SK-N-SH (cell line): ENCODE results near the gene PIGM. TPM values are rescaled to one million over a fixed set of nuclear protein-coding genes. Genes with fewer than 3 reads are reported as not detected.

Source experiments
- CTCF ChIA-PET: fragments of 300-600, 350-600 bp; formaldehyde crosslinking; extraction: SDS; loops from one replicate; lab custom pipeline; 2021; lab: Yijun Ruan, JAX
- POLR2A ChIA-PET: fragments of 350-600 bp; sonication (Branson Sonifier 250); formaldehyde crosslinking; extraction: SDS; loops from one replicate; lab custom pipeline; 2020; ENCODE audit warnings: antibody characterized with exemption, inconsistent platforms; lab: Yijun Ruan, JAX
- DNase-seq: peaks from one replicate; pipeline ENCODE4 v3.0.0; 2012
- H2AFZ ChIP-seq: fragments of 200-600 bp; sonication (generic); 2 replicates; pipeline ENCODE4 v1.8.1; 2016; ENCODE audit warnings: antibody characterized with exemption, mild to moderate bottlenecking, low read depth
- H3F3A ChIP-seq: fragments of 200-600 bp; sonication (generic); replicated peaks from 2 replicates; pipeline ENCODE3; 2016; ENCODE audit warnings: antibody characterized with exemption, mild to moderate bottlenecking; ENCODE audit not compliant: insufficient read depth
- H3K27ac ChIP-seq, 2 experiments: fragments of 200-500 bp in 1 of 2; fragments of 200-600 bp in 1 of 2; sonication (Bioruptor generic) in 1 of 2; sonication (generic), shearing (Covaris generic) in 1 of 2; 2 replicates each; pipeline versions ENCODE4 v1.5.1 to v1.6.1; 2014 to 2016; ENCODE audit warnings: low read depth in 2 of 2, inconsistent platforms in 1 of 2, low read length in 1 of 2, mild to moderate bottlenecking in 1 of 2, mixed read lengths in 1 of 2
- H3K27me3 ChIP-seq: fragments of 200-600 bp; sonication (generic), shearing (Covaris generic); 2 replicates; pipeline ENCODE4 v1.6.1; 2016; ENCODE audit warnings: mixed run types; ENCODE audit not compliant: insufficient read depth
- H3K36me3 ChIP-seq, 2 experiments: fragments of 200-500 bp in 1 of 2; fragments of 200-600 bp in 1 of 2; sonication (Bioruptor generic) in 1 of 2; sonication (generic) in 1 of 2; replicated peaks in 1 of 2; 2 replicates each; pipeline versions ENCODE3 to v1.5.1; 2014 to 2016; ENCODE audit warnings: low read length in 1 of 2, mild to moderate bottlenecking in 1 of 2; ENCODE audit not compliant: insufficient read depth in 2 of 2, control insufficient read depth in 1 of 2
- H3K4me1 ChIP-seq, 2 experiments: fragments of 200-500 bp in 1 of 2; fragments of 200-600 bp in 1 of 2; sonication (Bioruptor generic) in 1 of 2; sonication (generic), shearing (Covaris generic) in 1 of 2; 2 replicates each; pipeline versions ENCODE4 v1.5.1 to v1.6.1; 2014 to 2016; ENCODE audit warnings: low read depth in 1 of 2, low read length in 1 of 2, mixed run types in 1 of 2; ENCODE audit not compliant: insufficient read depth in 2 of 2, control insufficient read depth in 1 of 2
- H3K4me2 ChIP-seq: fragments of 200-600 bp; sonication (generic), shearing (Covaris generic); 2 replicates; pipeline ENCODE4 v1.6.1; 2017; ENCODE audit warnings: mixed run types
- H3K4me3 ChIP-seq, 2 experiments: fragments of 200-500 bp in 1 of 2; fragments of 200-600 bp in 1 of 2; sonication (Bioruptor generic) in 1 of 2; sonication (generic), shearing (Covaris generic) in 1 of 2; 2 replicates each; pipeline versions ENCODE4 v1.5.1 to v1.8.1; 2014 to 2016; ENCODE audit warnings: low read depth in 2 of 2, inconsistent platforms in 1 of 2, low read length in 1 of 2, mild to moderate bottlenecking in 1 of 2, mixed read lengths in 1 of 2, moderate library complexity in 1 of 2
- H3K79me2 ChIP-seq: fragments of 200-600 bp; sonication (generic); 2 replicates; pipeline ENCODE4 v1.8.1; 2017; ENCODE audit warnings: mild to moderate bottlenecking; ENCODE audit not compliant: insufficient read depth
- H3K9ac ChIP-seq: fragments of 200-600 bp; sonication (generic); 2 replicates; pipeline ENCODE4 v1.6.1; 2017; ENCODE audit warnings: mixed run types
- H3K9me2 ChIP-seq: fragments of 200-600 bp; sonication (generic); 2 replicates; pipeline ENCODE4 v1.6.1; 2017; ENCODE audit warnings: mixed run types
- H3K9me3 ChIP-seq: fragments of 200-600 bp; sonication (generic); 2 replicates; pipeline ENCODE4 v1.6.1; 2017; ENCODE audit warnings: mixed run types, mild to moderate bottlenecking, moderate library complexity
- H4K20me1 ChIP-seq: fragments of 200-600 bp; sonication (generic); 2 replicates; pipeline ENCODE4 v1.6.1; 2017; ENCODE audit warnings: mild to moderate bottlenecking, mixed run types; ENCODE audit not compliant: insufficient read depth
- CHD2 ChIP-seq: fragments of 150-350 bp; IDR thresholded peaks from 2 replicates; pipeline ENCODE4 v1.6.1; 2018; ENCODE audit warnings: low read length; ENCODE audit not compliant: partially characterized antibody
- CTCF ChIP-seq: fragments of 200-600 bp; sonication (generic); IDR thresholded peaks from 2 replicates; pipeline ENCODE4 v1.6.1; 2017; ENCODE audit warnings: antibody characterized with exemption, mild to moderate bottlenecking, moderate library complexity
- FOSL2 ChIP-seq: IDR thresholded peaks from 2 replicates; pipeline ENCODE4 v1.4.0; 2012; ENCODE audit warnings: low read depth, mild to moderate bottlenecking, moderate library complexity, borderline replicate concordance
- FOXJ3 ChIP-seq: sonication (generic); formaldehyde crosslinking; IDR thresholded peaks from 2 replicates; pipeline ENCODE4 v1.5.1; 2020; ENCODE audit warnings: mild to moderate bottlenecking, missing genetic modification reagents
- FOXM1 ChIP-seq: IDR thresholded peaks from 2 replicates; pipeline ENCODE4 v1.4.0; 2012; ENCODE audit warnings: low read depth, mild to moderate bottlenecking
- GATA2 ChIP-seq: sonication (generic); formaldehyde crosslinking; IDR thresholded peaks from 2 replicates; pipeline ENCODE4 v1.5.0; 2020; ENCODE audit warnings: mild to moderate bottlenecking, missing genetic modification reagents
- IRF3 ChIP-seq: fragments of 150-350 bp; IDR thresholded peaks from 2 replicates; pipeline ENCODE4 v1.6.1; 2016; ENCODE audit warnings: mild to moderate bottlenecking, low read depth, low read length
- JUND ChIP-seq: IDR thresholded peaks from 2 replicates; pipeline ENCODE4 v1.4.0; 2012
- MAX ChIP-seq: IDR thresholded peaks from 2 replicates; pipeline ENCODE4 v1.4.0; 2012; ENCODE audit warnings: low read depth
- MEF2A ChIP-seq: IDR thresholded peaks from 2 replicates; pipeline ENCODE4 v1.4.0; 2012; ENCODE audit warnings: low read depth, borderline replicate concordance
- MXI1 ChIP-seq: IDR thresholded peaks from 2 replicates; pipeline ENCODE4 v1.6.1; 2012; ENCODE audit warnings: mild to moderate bottlenecking, low read depth, low read length, improper control_type of control experiment
- NFIC ChIP-seq: IDR thresholded peaks from 2 replicates; pipeline ENCODE4 v1.4.0; 2012; ENCODE audit warnings: borderline replicate concordance
- PBX3 ChIP-seq: IDR thresholded peaks from 2 replicates; pipeline ENCODE4; 2012
- RAD21 ChIP-seq: IDR thresholded peaks from 2 replicates; pipeline ENCODE4 v1.6.1; 2012; ENCODE audit warnings: mild to moderate bottlenecking, low read length
- RCOR1 ChIP-seq: fragments of 150-350 bp; IDR thresholded peaks from 2 replicates; pipeline ENCODE4 v1.6.1; 2017; ENCODE audit warnings: antibody characterized with exemption, low read length
- RXRA ChIP-seq: IDR thresholded peaks from 2 replicates; pipeline ENCODE4 v1.4.0; 2012; ENCODE audit warnings: low read depth, mild to moderate bottlenecking, borderline replicate concordance
- SIN3A ChIP-seq: IDR thresholded peaks from 2 replicates; pipeline ENCODE4 v1.6.1; 2012; ENCODE audit warnings: low read depth, mild to moderate bottlenecking, low read length, moderate library complexity, borderline replicate concordance
- SMC3 ChIP-seq: IDR thresholded peaks from 2 replicates; pipeline ENCODE4 v1.6.1; 2012; ENCODE audit warnings: low read depth, low read length, improper control_type of control experiment
- TAF1 ChIP-seq: IDR thresholded peaks from 2 replicates; pipeline ENCODE4 v1.6.1; 2012; ENCODE audit warnings: low read depth, mild to moderate bottlenecking, low read length, moderate library complexity, borderline replicate concordance
- USF1 ChIP-seq: IDR thresholded peaks from 2 replicates; pipeline ENCODE4 v1.4.0; 2012; ENCODE audit warnings: low read depth, borderline replicate concordance
- USF2 ChIP-seq: fragments of 150-350 bp; IDR thresholded peaks from 2 replicates; pipeline ENCODE4 v1.6.1; 2017; ENCODE audit warnings: antibody characterized with exemption, low read length, low read depth, borderline replicate concordance
- ZBTB33 ChIP-seq: IDR thresholded peaks from 2 replicates; pipeline ENCODE4 v1.4.0; 2012; ENCODE audit warnings: low read depth, borderline replicate concordance
- WGBS: methylation state at CpG from one replicate; pipeline ENCODE4 v1.1.6; 2017; ENCODE audit warnings: low lambda C conversion rate; 5-methylcytosine and 5-hydroxymethylcytosine counted together
- polyA plus RNA-seq, 3 experiments: library from polyadenylated mRNA; depleted of rRNA; stranded (reverse); fragments of >200 nt; gene quantifications; 2 replicates each; pipeline ENCODE4 v1.2.3, GENCODE V29; 2012

Gene PIGM
- polyA plus RNA-seq, 1 of the 3 experiments (the other 2 are of a cell fraction), result 4.0 TPM

GRCh38 chr1:159978107-159978398, 53.7 kb downstream of the PIGM start (continued):
- TF ChIP-seq FOSL2 (no peak), SIN3A (no peak), PBX3 (no peak), RXRA (no peak), FOXJ3 (CRISPR knock-in tag) (no peak), MEF2A (no peak), CHD2 (no peak), CTCF (no peak), MXI1 (no peak), JUND (no peak), USF2 (no peak), MAX (no peak)

- ChIA-PET POLR2A (interaction anchor here (0.7 kb wide), 1 partner anchor 12 kb away, joined by 3 read pairs; no protein-coding TSS in a partner anchor), CTCF (interaction anchor here (1.2 to 2.6 kb wide), 3 partner anchors 29 to 32 kb away, joined by 3 to 8 read pairs (median 6); partner anchors contain the start of gene IGSF9)
- DNase-seq, result no peak
- Histone ChIP-seq H3K27me3 (peaks cover 66% of the 10 kb centered on the region; the same call in 1 of the 2 replicates), H4K20me1 (no peaks in the 10 kb centered on the region), H3K9me2 (no peaks in the 10 kb centered on the region), H3K4me2 (no peak overlapping the region), H3K36me3 (no peaks in the 10 kb centered on the region), H2AFZ (no peak overlapping the region), H3K27ac (no peak overlapping the region), H3K9ac (no peak overlapping the region), H3F3A (no peaks in the 10 kb centered on the region), H3K4me1 (no peaks in the 10 kb centered on the region), H3K4me3 (no peak overlapping the region), H3K79me2 (no peaks in the 10 kb centered on the region), H3K9me3 (no peaks in the 10 kb centered on the region)
- 9% methylated on average over 6 of the region's 6 CpGs for WGBS
- TF ChIP-seq FOXJ3 (CRISPR knock-in tag), result no peak
- TF ChIP-seq SMC3, result no peak
- no peak for TF ChIP-seq MEF2A
- TF ChIP-seq ZBTB33, result no peak
- no peak for TF ChIP-seq RCOR1
- TF ChIP-seq TAF1, result no peak
- TF ChIP-seq RAD21, result no peak
- no peak for TF ChIP-seq PBX3
- no peak for TF ChIP-seq NFIC
- no peak for TF ChIP-seq FOXM1
- no peak for TF ChIP-seq USF1
- TF ChIP-seq GATA2, result no peak
- no peak for TF ChIP-seq IRF3
Observed at GRCh38 chr1:159977364-159978106, 54.3 kb downstream of the PIGM start.
